Measurements from ENCODE around the gene PRDM12.

The PRDM12 gene

GRCh38 chr9:130624154-130624553 lies 40.2 kb upstream of the PRDM12 start:
- Histone ChIP-seq H3K4me1 (ENCODE audit: insufficient read depth, low read length, severe bottlenecking) (no peaks in the 10 kb centered on the region), H3K27ac (ENCODE audit: low read depth, low read length, poor library complexity, severe bottlenecking) (no peak overlapping the region), H3F3A (ENCODE audit: insufficient read depth, low read length) (no peaks in the 10 kb centered on the region), H3K27me3 (ENCODE audit: insufficient read depth, low read length) (no peaks in the 10 kb centered on the region), H3K9me2 (ENCODE audit: low read depth, low read length) (no peaks in the 10 kb centered on the region), H4K20me1 (ENCODE audit: insufficient read depth, low read length) (no peaks in the 10 kb centered on the region), H3K9me3 (ENCODE audit: low read length) (no peaks in the 10 kb centered on the region), H2AFZ (ENCODE audit: low read length) (no peak overlapping the region), H3K4me2 (ENCODE audit: low read length) (no peak overlapping the region), H3K9ac (ENCODE audit: low read length) (no peak overlapping the region), H3K4me3 (ENCODE audit: low read depth, low read length, poor library complexity, severe bottlenecking) (no peak overlapping the region), H3K79me2 (ENCODE audit: insufficient read depth, low read length) (no peaks in the 10 kb centered on the region), H3K36me3 (ENCODE audit: insufficient read depth, low read length) (peaks cover 82% of the 10 kb centered on the region)
- TF ChIP-seq CTCF (IDR thresholded peaks at IDR 0.05; ENCODE audit: low read length) (no peak), EZH2 (IDR thresholded peaks at IDR 0.05; ENCODE audit: borderline replicate concordance, low read length) (no peak)

GRCh38 chr9:130626249-130626996 lies 38.0 kb upstream of the PRDM12 start:
- no peak overlapping the region for H2AFZ ChIP-seq (ENCODE audit: low read length)
- H3K79me2 ChIP-seq (ENCODE audit: insufficient read depth, low read length): no peaks in the 10 kb centered on the region
- no peak overlapping the region for H3K9ac ChIP-seq (ENCODE audit: low read length)
- H3K9me3 ChIP-seq (ENCODE audit: low read length): no peaks in the 10 kb centered on the region
- H3K27ac ChIP-seq (ENCODE audit: low read depth, low read length, poor library complexity, severe bottlenecking): no peak overlapping the region
- no peaks in the 10 kb centered on the region for H3K9me2 ChIP-seq (ENCODE audit: low read depth, low read length)
- no peaks in the 10 kb centered on the region for H3F3A ChIP-seq (ENCODE audit: insufficient read depth, low read length)
- H3K4me2 ChIP-seq (ENCODE audit: low read length): no peak overlapping the region
- no peaks in the 10 kb centered on the region for H4K20me1 ChIP-seq (ENCODE audit: insufficient read depth, low read length)
- H3K36me3 ChIP-seq (ENCODE audit: insufficient read depth, low read length): peaks cover 78% of the 10 kb centered on the region
- no peak for TF ChIP-seq EZH2 (IDR thresholded peaks at IDR 0.05; ENCODE audit: borderline replicate concordance, low read length)
- TF ChIP-seq CTCF (IDR thresholded peaks at IDR 0.05; ENCODE audit: low read length): no peak
- H3K4me3 ChIP-seq (ENCODE audit: low read depth, low read length, poor library complexity, severe bottlenecking): no peak overlapping the region
- H3K4me1 ChIP-seq (ENCODE audit: insufficient read depth, low read length, severe bottlenecking): no peaks in the 10 kb centered on the region
- H3K27me3 ChIP-seq (ENCODE audit: insufficient read depth, low read length): no peaks in the 10 kb centered on the region

- Histone ChIP-seq H3K9ac (ENCODE audit: low read length) (no peak overlapping the region), H3K27ac (ENCODE audit: low read depth, low read length, poor library complexity, severe bottlenecking) (no peak overlapping the region), H3K27me3 (ENCODE audit: insufficient read depth, low read length) (no peaks in the 10 kb centered on the region), H3F3A (ENCODE audit: insufficient read depth, low read length) (no peaks in the 10 kb centered on the region), H3K4me1 (ENCODE audit: insufficient read depth, low read length, severe bottlenecking) (no peaks in the 10 kb centered on the region), H3K9me2 (ENCODE audit: low read depth, low read length) (no peaks in the 10 kb centered on the region), H4K20me1 (ENCODE audit: insufficient read depth, low read length) (no peaks in the 10 kb centered on the region), H3K79me2 (ENCODE audit: insufficient read depth, low read length) (no peaks in the 10 kb centered on the region), H3K36me3 (ENCODE audit: insufficient read depth, low read length) (peaks cover 80% of the 10 kb centered on the region), H2AFZ (ENCODE audit: low read length) (no peak overlapping the region), H3K4me3 (ENCODE audit: low read depth, low read length, poor library complexity, severe bottlenecking) (no peak overlapping the region), H3K9me3 (ENCODE audit: low read length) (no peaks in the 10 kb centered on the region), H3K4me2 (ENCODE audit: low read length) (no peak overlapping the region)
- TF ChIP-seq CTCF (IDR thresholded peaks at IDR 0.05; ENCODE audit: low read length): no peak
- TF ChIP-seq EZH2 (IDR thresholded peaks at IDR 0.05; ENCODE audit: borderline replicate concordance, low read length): no peak
Observed at GRCh38 chr9:130627051-130627450, 37.3 kb upstream of the PRDM12 start.

All from OCI-LY1 (cell line).